Muscle layer of duodenum (tissue), 2 donors: ENCODE results near the gene TAF5L.

Experiments used
- H3K27ac ChIP-seq: one replicate; pipeline ENCODE4 v1.7.0; 2013; ENCODE audit warnings: mild to moderate bottlenecking, low read length
- H3K27me3 ChIP-seq: one replicate; pipeline ENCODE4 v1.7.0; 2013; ENCODE audit warnings: low read depth, mild to moderate bottlenecking, control low read depth, low read length
- H3K36me3 ChIP-seq, 2 donors: one replicate each; pipeline ENCODE4 v1.7.0; 2013; ENCODE audit warnings: low read length in 2 of 2, control low read depth in 1 of 2, mild to moderate bottlenecking in 1 of 2; ENCODE audit not compliant: insufficient read depth in 2 of 2, control insufficient read depth in 1 of 2
- H3K4me1 ChIP-seq, 2 donors: one replicate each; pipeline ENCODE4 v1.7.0; 2013; ENCODE audit warnings: low read length in 2 of 2, mild to moderate bottlenecking in 2 of 2, control low read depth in 1 of 2, moderate library complexity in 1 of 2; ENCODE audit not compliant: insufficient read depth in 2 of 2, control insufficient read depth in 1 of 2
- H3K4me3 ChIP-seq, 2 donors: one replicate each; pipeline ENCODE4 v1.7.0; 2013; ENCODE audit warnings: low read length in 2 of 2, low read depth in 1 of 2, mild to moderate bottlenecking in 1 of 2
- H3K9me3 ChIP-seq, 2 donors: one replicate each; pipeline ENCODE4 v1.7.0; 2013; ENCODE audit warnings: low read length in 2 of 2, control low read depth in 1 of 2, mild to moderate bottlenecking in 1 of 2; ENCODE audit not compliant: control insufficient read depth in 1 of 2
- donor health status: healthy.

The TAF5L gene

GRCh38 chr1:229661022-229661877 lies 35.3 kb upstream of the TAF5L start:
- Histone ChIP-seq H3K36me3 (peaks cover 9 to 19% of the 10 kb centered on the region in 2 donors), H3K27me3 (no peaks in the 10 kb centered on the region), H3K4me1 (peaks cover 7 to 9% of the 10 kb centered on the region in 2 donors), H3K4me3 (no peak overlapping the region), H3K27ac (no peak overlapping the region), H3K9me3 (no peaks in the 10 kb centered on the region)

- Histone ChIP-seq H3K9me3 (no peaks in the 10 kb centered on the region), H3K4me3 (no peak overlapping the region), H3K27me3 (no peaks in the 10 kb centered on the region), H3K27ac (no peak overlapping the region), H3K36me3 (peaks cover 29 to 32% of the 10 kb centered on the region in 2 donors), H3K4me1 (peaks cover 5 to 7% of the 10 kb centered on the region in 2 donors)
Measured at GRCh38 chr1:229657993-229658755, 32.3 kb upstream of the TAF5L start.

GRCh38 chr1:229655781-229656180 lies 29.9 kb upstream of the TAF5L start:
- H3K36me3 ChIP-seq: peaks cover 37 to 38% of the 10 kb centered on the region in 2 donors
- no peak overlapping the region for H3K27ac ChIP-seq
- no peak overlapping the region for H3K4me3 ChIP-seq
- H3K27me3 ChIP-seq: no peaks in the 10 kb centered on the region
- H3K9me3 ChIP-seq: no peaks in the 10 kb centered on the region
- H3K4me1 ChIP-seq: no peaks in the 10 kb centered on the region

GRCh38 chr1:229653420-229653819 lies 27.5 kb upstream of the TAF5L start:
- Histone ChIP-seq H3K36me3 (peaks cover 43 to 48% of the 10 kb centered on the region in 2 donors), H3K9me3 (no peaks in the 10 kb centered on the region), H3K27ac (no peak overlapping the region), H3K4me3 (no peak overlapping the region), H3K27me3 (no peaks in the 10 kb centered on the region), H3K4me1 (no peaks in the 10 kb centered on the region)

- no peak overlapping the region for H3K27ac ChIP-seq
- H3K4me1 ChIP-seq: no peaks in the 10 kb centered on the region
- peaks cover 50 to 66% of the 10 kb centered on the region in 2 donors for H3K36me3 ChIP-seq
- H3K9me3 ChIP-seq: no peaks in the 10 kb centered on the region
- no peaks in the 10 kb centered on the region for H3K27me3 ChIP-seq
- H3K4me3 ChIP-seq: no peak overlapping the region
Measured at GRCh38 chr1:229651546-229651945, 25.6 kb upstream of the TAF5L start.

- no peak overlapping the region for H3K27ac ChIP-seq
- no peak overlapping the region for H3K4me3 ChIP-seq
- peaks cover 53 to 66% of the 10 kb centered on the region in 2 donors for H3K36me3 ChIP-seq
- no peaks in the 10 kb centered on the region for H3K4me1 ChIP-seq
- H3K27me3 ChIP-seq: no peaks in the 10 kb centered on the region
- H3K9me3 ChIP-seq: no peaks in the 10 kb centered on the region
Measured at GRCh38 chr1:229650045-229650444, 24.1 kb upstream of the TAF5L start.

GRCh38 chr1:229648406-229648805 lies 22.5 kb upstream of the TAF5L start:
- no peaks in the 10 kb centered on the region for H3K27me3 ChIP-seq
- H3K9me3 ChIP-seq: no peaks in the 10 kb centered on the region
- H3K4me3 ChIP-seq: no peak overlapping the region
- no peak overlapping the region for H3K27ac ChIP-seq
- peaks cover 47 to 64% of the 10 kb centered on the region in 2 donors for H3K36me3 ChIP-seq
- H3K4me1 ChIP-seq: no peaks in the 10 kb centered on the region

GRCh38 chr1:229645324-229645993 lies 19.5 kb upstream of the TAF5L start:
- Histone ChIP-seq H3K4me3 (no peak overlapping the region), H3K9me3 (no peaks in the 10 kb centered on the region), H3K4me1 (no peaks in the 10 kb centered on the region), H3K27ac (no peak overlapping the region), H3K36me3 (peaks cover 37 to 63% of the 10 kb centered on the region in 2 donors), H3K27me3 (no peaks in the 10 kb centered on the region)

GRCh38 chr1:229643996-229644745 lies 18.2 kb upstream of the TAF5L start:
- Histone ChIP-seq H3K9me3 (no peaks in the 10 kb centered on the region), H3K36me3 (peaks cover 29 to 57% of the 10 kb centered on the region in 2 donors), H3K27ac (no peak overlapping the region), H3K27me3 (no peaks in the 10 kb centered on the region), H3K4me1 (no peaks in the 10 kb centered on the region), H3K4me3 (no peak overlapping the region)

- Histone ChIP-seq H3K36me3 (peaks cover 21 to 56% of the 10 kb centered on the region in 2 donors), H3K27me3 (no peaks in the 10 kb centered on the region), H3K27ac (no peak overlapping the region), H3K4me3 (no peak overlapping the region), H3K9me3 (no peaks in the 10 kb centered on the region), H3K4me1 (no peaks in the 10 kb centered on the region)
Measured at GRCh38 chr1:229642970-229643369, 17.0 kb upstream of the TAF5L start.
